NB4 (cell line): ENCODE measurements around the gene FOXP4.

ENCODE experiments used
- CTCF ChIP-seq: IDR thresholded peaks from one replicate; pipeline ENCODE4 v1.5.1; 2012; ENCODE audit warnings: low read depth, low read length
- MAX ChIP-seq: IDR thresholded peaks from 2 replicates; pipeline ENCODE4 v1.6.1; 2011; ENCODE audit warnings: low read depth, low read length
- MYC ChIP-seq: IDR thresholded peaks from 2 replicates; pipeline ENCODE4 v1.6.1; 2011; ENCODE audit warnings: low read depth, low read length

DNA sequence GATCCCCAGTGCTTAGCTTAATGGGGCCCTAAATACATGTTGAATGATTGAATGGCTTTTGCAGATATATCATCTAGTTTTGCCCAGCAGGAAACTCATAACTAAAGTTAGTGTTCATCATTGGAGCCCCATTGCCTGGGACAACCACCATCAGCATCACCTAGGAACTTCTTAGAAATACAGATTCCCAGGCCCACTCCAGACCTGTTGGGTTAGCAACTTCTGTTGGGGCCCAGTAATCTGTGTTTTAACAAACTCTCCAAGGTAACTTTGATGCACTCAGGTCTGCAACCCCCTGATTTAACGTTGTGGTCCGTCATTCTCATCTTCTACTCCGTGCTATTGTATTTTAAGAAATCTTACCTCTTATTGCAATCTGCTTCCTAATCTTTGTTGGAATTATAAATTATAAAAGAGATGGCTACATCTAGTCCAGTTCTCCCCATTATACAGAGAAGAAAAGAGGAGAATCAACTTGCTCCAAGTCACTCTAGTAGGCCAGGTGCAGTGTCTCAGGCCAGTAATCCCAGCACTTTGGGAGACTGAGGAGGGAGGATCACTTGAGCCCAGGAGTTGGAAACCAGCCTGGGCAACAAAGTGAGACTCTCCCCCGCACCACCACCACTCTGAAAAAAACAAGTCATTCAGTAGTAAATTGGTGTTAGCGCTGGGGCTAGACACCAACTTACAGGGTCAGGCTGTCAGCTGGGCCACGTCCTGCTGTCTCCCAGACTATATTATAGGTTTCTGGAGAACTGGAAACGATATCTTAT lies 13.7 kb downstream of the FOXP4 start:
- TF ChIP-seq MAX = no peak
- no peak for TF ChIP-seq MYC
- no peak for TF ChIP-seq CTCF
